ENCODE measurements around the gene TCEANC2. TPM values are rescaled to one million over a fixed set of nuclear protein-coding genes. Genes with fewer than 3 reads are reported as not detected.

The TCEANC2 gene
- total and polyA plus RNA-seq, 2 donors (not counting 3 experiments of a cell fraction or from before 2014, with no cell fraction given), result 3.2 to 6.1 TPM

DNA sequence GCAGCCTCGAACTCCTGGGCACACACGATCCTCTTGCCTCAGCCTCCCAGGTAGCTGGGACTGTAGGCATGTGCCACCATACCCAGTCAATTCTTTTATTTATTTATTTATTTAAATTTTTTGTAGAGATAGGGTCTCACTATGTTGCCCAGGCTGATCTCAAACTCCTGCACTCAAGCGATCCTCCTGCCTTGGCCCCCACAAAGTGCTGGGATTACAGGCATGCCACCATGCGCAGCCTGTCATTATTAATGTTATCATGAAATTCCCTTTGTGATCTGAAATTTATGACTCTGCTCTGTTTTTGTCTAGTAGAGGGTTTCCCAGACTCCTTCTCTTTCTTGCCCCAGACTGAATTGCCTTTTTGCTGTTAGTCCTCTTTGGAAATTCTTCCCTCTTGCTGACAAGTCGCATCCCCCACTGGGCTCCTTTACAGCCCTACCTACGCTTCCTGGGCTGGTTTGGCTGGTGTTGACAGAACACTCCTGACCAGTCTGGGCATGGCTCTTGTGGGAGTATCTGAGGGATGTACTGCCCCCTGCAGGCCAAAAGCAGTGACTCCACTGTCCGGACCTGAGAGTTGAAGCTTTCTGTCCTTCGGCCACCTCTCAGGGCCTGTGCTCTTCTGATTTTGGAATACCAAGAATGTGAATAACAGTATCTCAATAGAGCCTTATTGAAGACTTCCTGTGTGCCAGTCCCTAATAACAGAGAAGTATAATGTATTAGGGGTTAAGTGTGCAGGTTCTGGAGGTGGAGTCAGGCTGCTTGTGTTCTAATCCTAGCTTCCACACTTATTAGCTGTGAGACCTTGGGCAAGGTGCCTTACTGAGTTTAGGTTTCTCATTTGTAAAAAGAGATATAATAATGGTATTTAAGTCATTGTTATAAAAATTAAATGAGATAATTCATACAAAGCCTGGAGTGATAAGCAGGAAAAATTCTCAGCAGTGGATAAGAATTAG is 28.2 kb downstream of the TCEANC2 start:
- Histone ChIP-seq H3K9ac (replicated peaks; ENCODE audit: extremely low read depth, insufficient read depth, low read length) (no peak overlapping the region), H3K4me3 (replicated peaks in 1 of 3; ENCODE audit: insufficient read depth in 1 of 3, low read depth in 1 of 3, low read length in 3 of 3) (no peak overlapping the region), H3K36me3 (ENCODE audit: control insufficient read depth in 2 of 2, extremely low read depth in 1 of 2, insufficient read depth in 2 of 2, low read length in 2 of 2) (peaks cover 0 to 2% of the 10 kb centered on the region in 2 experiments), H3K9me3 (replicated peaks; ENCODE audit: control insufficient read depth, insufficient read depth, low read length) (no peaks in the 10 kb centered on the region), H3K27me3 (ENCODE audit: control insufficient read depth in 2 of 2, insufficient read depth in 2 of 2, low read length in 2 of 2) (no peaks in the 10 kb centered on the region), H3K4me2 (ENCODE audit: insufficient read depth, low read length) (no peak overlapping the region), H3K4me1 (ENCODE audit: control insufficient read depth, extremely low read depth, insufficient read depth, low read length) (no peaks in the 10 kb centered on the region), H3K79me2 (ENCODE audit: control insufficient read depth, insufficient read depth, low read length) (no peaks in the 10 kb centered on the region), H3K27ac (ENCODE audit: insufficient read depth, low read depth, low read length) (no peak overlapping the region), H4K20me1 (replicated peaks; ENCODE audit: control insufficient read depth, extremely low read depth, insufficient read depth, low read length) (no peaks in the 10 kb centered on the region), H2AFZ (ENCODE audit: low read depth, low read length) (no peak overlapping the region), H3K9me1 (replicated peaks; ENCODE audit: control insufficient read depth, extremely low read depth, insufficient read depth, low read length) (no peaks in the 10 kb centered on the region)
- peak; percentile 76 for FAIRE-seq
- POLR2A ChIA-PET, result interaction anchor here (0.6 kb wide), 1 partner anchor 88 kb away, joined by 3 read pairs; no protein-coding TSS in a partner anchor
- dilution Hi-C loops (cut with MboI; ENCODE audit: extremely low pct_ligation_motif_present, low sequenced_read_pairs), result no loop called here
- CTCF ChIA-PET, result interaction anchor here (0.6 to 2.6 kb wide), 37 partner anchors 9 to 830 kb away, joined by 3 to 38 read pairs (median 5); partner anchors contain the start of genes CYB5RL, IFT25, MRPL37 and SSBP3
- DNase-seq (ENCODE audit: low read depth, low spot score), result peak; percentile 59
- no TSS peak for BruUV-seq (replicated peaks)
- intact Hi-C loops (cut with micrococcal nuclease), result loop anchor here (1.0 kb wide), 2 partner anchors 11 to 220 kb away; no protein-coding TSS in a partner anchor
- TF ChIP-seq POLR2A (IDR thresholded peaks at IDR 0.05; ENCODE audit: low read depth, low read length) (no peak), FOS (IDR thresholded peaks at IDR 0.05; ENCODE audit: borderline replicate concordance, insufficient read depth, low read length) (no peak), CTCF (IDR thresholded peaks at IDR 0.05; ENCODE audit: extremely low read depth in 1 of 2, insufficient read depth in 1 of 2, low read depth in 1 of 2, low read length in 2 of 2) (peak; percentile 85 to 92)

- ChIA-PET POLR2A (no interaction called here), CTCF (interaction anchor here (1.8 kb wide), 1 partner anchor 224 kb away, joined by 6 read pairs; no protein-coding TSS in a partner anchor)
- no peaks in the 10 kb centered on the region for H3K4me1 ChIP-seq (ENCODE audit: control insufficient read depth, extremely low read depth, insufficient read depth, low read length)
- H3K27ac ChIP-seq (ENCODE audit: insufficient read depth, low read depth, low read length), result no peak overlapping the region
- intact Hi-C loops (cut with micrococcal nuclease), result no loop called here
- H3K9me1 ChIP-seq (replicated peaks; ENCODE audit: control insufficient read depth, extremely low read depth, insufficient read depth, low read length), result no peaks in the 10 kb centered on the region
- no peaks in the 10 kb centered on the region for H4K20me1 ChIP-seq (replicated peaks; ENCODE audit: control insufficient read depth, extremely low read depth, insufficient read depth, low read length)
- no peaks in the 10 kb centered on the region for H3K79me2 ChIP-seq (ENCODE audit: control insufficient read depth, insufficient read depth, low read length)
- no TSS peak for BruUV-seq (replicated peaks)
- FAIRE-seq (no peak), DNase-seq (ENCODE audit: low read depth, low spot score) (no peak)
- no peak overlapping the region for H3K4me3 ChIP-seq (replicated peaks in 1 of 3; ENCODE audit: insufficient read depth in 1 of 3, low read depth in 1 of 3, low read length in 3 of 3)
- no peaks in the 10 kb centered on the region for H3K27me3 ChIP-seq (ENCODE audit: control insufficient read depth in 2 of 2, insufficient read depth in 2 of 2, low read length in 2 of 2)
- dilution Hi-C loops (cut with MboI; ENCODE audit: extremely low pct_ligation_motif_present, low sequenced_read_pairs), result no loop called here
- TF ChIP-seq FOS (IDR thresholded peaks at IDR 0.05; ENCODE audit: borderline replicate concordance, insufficient read depth, low read length), result no peak
- TF ChIP-seq POLR2AphosphoS5 (IDR thresholded peaks at IDR 0.05; ENCODE audit: insufficient read depth, low read depth, low read length), result no peak
- no peak for TF ChIP-seq GATA2 (IDR thresholded peaks at IDR 0.05; ENCODE audit: insufficient read depth, insufficient read length, low read depth, low read length)
- TF ChIP-seq CTCF (IDR thresholded peaks at IDR 0.05; ENCODE audit: extremely low read depth in 1 of 2, insufficient read depth in 1 of 2, low read depth in 1 of 2, low read length in 2 of 2), result no peak
- no peak for TF ChIP-seq EZH2 (IDR thresholded peaks at IDR 0.05; ENCODE audit: borderline replicate concordance, low read depth, low read length, severe bottlenecking)
- TF ChIP-seq MYC (IDR thresholded peaks at IDR 0.05; ENCODE audit: low read depth, low read length), result no peak
- TF ChIP-seq POLR2A (IDR thresholded peaks at IDR 0.05; ENCODE audit: low read depth, low read length), result no peak
- TF ChIP-seq JUN (IDR thresholded peaks at IDR 0.05; ENCODE audit: borderline replicate concordance, insufficient read depth, insufficient read length, low read depth), result no peak
- no peak for TF ChIP-seq MAX (IDR thresholded peaks at IDR 0.05; ENCODE audit: insufficient read depth, insufficient read length)
- peaks cover 0 to 2% of the 10 kb centered on the region in 2 experiments for H3K36me3 ChIP-seq (ENCODE audit: control insufficient read depth in 2 of 2, extremely low read depth in 1 of 2, insufficient read depth in 2 of 2, low read length in 2 of 2)
- no peak overlapping the region for H2AFZ ChIP-seq (ENCODE audit: low read depth, low read length)
- no peak overlapping the region for H3K9ac ChIP-seq (replicated peaks; ENCODE audit: extremely low read depth, insufficient read depth, low read length)
- H3K9me3 ChIP-seq (replicated peaks; ENCODE audit: control insufficient read depth, insufficient read depth, low read length), result no peaks in the 10 kb centered on the region
- no peak overlapping the region for H3K4me2 ChIP-seq (ENCODE audit: insufficient read depth, low read length)
Observed at GRCh38 chr1:54084794-54085193, 31.4 kb downstream of the TCEANC2 start.
